Effector memory CD8-positive, alpha-beta T cell (primary cell): Measurements from ENCODE around the gene ULBP1.
"Not testable (repeated sequence)": the region's sequence is repeated elsewhere in the genome, so short reads cannot be mapped to it uniquely, and the experiment has no call there.

Experiments used
- ATAC-seq: fragments of 150-1000 bp; cut with Tn5 transposase; replicated peaks from 2 replicates; pipeline ENCODE4 v1.10.0; 2021; ENCODE audit warnings: mild to moderate bottlenecking, moderate library complexity
- DNase-seq, 3 experiments: peaks; one replicate each; pipeline ENCODE4 v3.0.0; 2021
- H3K27ac Mint-ChIP-seq, 2 donors: one replicate each; pipeline ENCODE4 v1.8.0; 2022; ENCODE audit warnings: mild to moderate bottlenecking in 2 of 2, mixed read lengths in 2 of 2, moderate library complexity in 2 of 2
- H3K27me3 Mint-ChIP-seq, 2 donors: one replicate each; pipeline ENCODE4 v1.8.0; 2022; ENCODE audit warnings: mixed read lengths in 2 of 2
- H3K36me3 Mint-ChIP-seq: one replicate; pipeline ENCODE4 v1.8.0; 2022; ENCODE audit warnings: mild to moderate bottlenecking, moderate library complexity, mixed read lengths; ENCODE audit not compliant: insufficient read depth
- H3K4me1 Mint-ChIP-seq, 2 donors: one replicate each; pipeline ENCODE4 v1.8.0; 2022; ENCODE audit warnings: low read depth in 2 of 2, mixed read lengths in 2 of 2
- H3K4me3 Mint-ChIP-seq, 2 donors: one replicate each; pipeline ENCODE4 v1.8.0; 2022; ENCODE audit warnings: mild to moderate bottlenecking in 2 of 2, mixed read lengths in 2 of 2, moderate library complexity in 2 of 2
- H3K9me3 Mint-ChIP-seq, 2 donors: one replicate each; pipeline ENCODE4 v1.8.0; 2022; ENCODE audit warnings: mixed read lengths in 2 of 2

Gene ULBP1

GRCh38 chr6:149924933-149925252 is 38.9 kb upstream of the ULBP1 start:
- ATAC-seq = no peak
- no peak overlapping the region for H3K27ac Mint-ChIP-seq
- H3K4me3 Mint-ChIP-seq = no peak overlapping the region

GRCh38 chr6:149925253-149925973 is 38.3 kb upstream of the ULBP1 start:
- Mint-ChIP-seq H3K4me3 (peak overlapping the region; percentile 19 to 51), H3K4me1 (peaks cover 15 to 22% of the 10 kb centered on the region in 2 donors), H3K9me3 (no peaks in the 10 kb centered on the region), H3K36me3 (peaks cover 5% of the 10 kb centered on the region), H3K27me3 (peaks cover 95 to 100% of the 10 kb centered on the region in 2 donors), H3K27ac (no peak overlapping the region)
- no peak for ATAC-seq
- DNase-seq = no peak

More at GRCh38 chr6:149924933-149925252, 38.9 kb upstream of the ULBP1 start:
- peaks cover 95 to 100% of the 10 kb centered on the region in 2 donors for H3K27me3 Mint-ChIP-seq
- no peaks in the 10 kb centered on the region for H3K9me3 Mint-ChIP-seq
- no peak for DNase-seq
- peaks cover 5% of the 10 kb centered on the region for H3K36me3 Mint-ChIP-seq
- peaks cover 15 to 22% of the 10 kb centered on the region in 2 donors for H3K4me1 Mint-ChIP-seq

GRCh38 chr6:149925974-149926777 is 37.6 kb upstream of the ULBP1 start:
- Mint-ChIP-seq H3K4me1 (peaks cover 15 to 22% of the 10 kb centered on the region in 2 donors), H3K27me3 (peaks cover 95 to 100% of the 10 kb centered on the region in 2 donors), H3K36me3 (peaks cover 5% of the 10 kb centered on the region), H3K27ac (no peak overlapping the region), H3K4me3 (peak overlapping the region in 1 of 2 donors; percentile 51), H3K9me3 (no peaks in the 10 kb centered on the region)
- ATAC-seq = peak; percentile 63
- peak; percentile 49 to 65 (median 58) for DNase-seq

DNA sequence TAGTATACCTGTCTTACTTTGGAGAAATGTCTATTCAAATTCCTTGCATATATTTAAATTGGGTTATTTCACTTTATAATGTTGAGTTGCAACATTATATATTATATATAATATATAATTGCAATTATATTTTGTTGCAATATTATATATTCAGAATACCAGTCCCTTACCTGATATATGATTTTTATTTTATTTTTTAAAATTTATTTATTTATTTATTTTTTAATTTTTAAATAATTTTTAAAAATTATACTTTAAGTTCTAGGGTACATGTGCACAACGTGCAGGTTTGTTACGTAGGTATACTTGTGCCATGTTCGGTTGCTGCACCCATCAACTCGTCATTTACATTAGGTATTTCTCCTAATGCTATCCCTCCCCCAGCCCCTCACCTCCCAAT is 36.7 kb upstream of the ULBP1 start:
- not testable (repeated sequence) for H3K27ac Mint-ChIP-seq, H3K9me3 Mint-ChIP-seq, H3K36me3 Mint-ChIP-seq, DNase-seq, ATAC-seq, H3K4me3 Mint-ChIP-seq
- Mint-ChIP-seq H3K4me1 (peaks cover 15 to 19% of the 10 kb centered on the region in 2 donors), H3K27me3 (peaks cover 95 to 100% of the 10 kb centered on the region in 2 donors)

DNA sequence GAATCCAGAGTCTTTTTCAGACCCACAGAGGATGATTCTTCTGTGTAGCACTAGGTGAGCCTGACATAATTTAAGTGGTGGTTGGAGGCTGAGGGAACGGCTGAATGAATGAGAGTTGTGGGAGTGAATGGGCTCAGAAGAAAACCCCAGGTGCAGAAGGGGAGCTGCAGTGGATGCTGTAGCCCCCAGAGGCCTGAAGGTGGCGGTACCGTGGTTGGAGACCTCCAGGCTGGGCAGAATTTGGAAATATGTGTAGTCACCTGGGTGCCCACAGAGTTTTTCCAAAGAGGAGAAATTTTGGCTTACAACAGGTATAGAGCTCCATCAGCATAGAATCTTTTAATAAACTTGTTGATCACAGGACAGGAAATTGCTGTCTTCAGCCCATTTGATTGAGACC is 34.3 kb upstream of the ULBP1 start:
- Mint-ChIP-seq H3K36me3 (peaks cover 9% of the 10 kb centered on the region), H3K4me3 (no peak overlapping the region), H3K9me3 (no peaks in the 10 kb centered on the region), H3K4me1 (peaks cover 3 to 7% of the 10 kb centered on the region in 2 donors), H3K27me3 (peaks cover 91 to 100% of the 10 kb centered on the region in 2 donors), H3K27ac (no peak overlapping the region)
- ATAC-seq (no peak), DNase-seq (no peak)

DNA sequence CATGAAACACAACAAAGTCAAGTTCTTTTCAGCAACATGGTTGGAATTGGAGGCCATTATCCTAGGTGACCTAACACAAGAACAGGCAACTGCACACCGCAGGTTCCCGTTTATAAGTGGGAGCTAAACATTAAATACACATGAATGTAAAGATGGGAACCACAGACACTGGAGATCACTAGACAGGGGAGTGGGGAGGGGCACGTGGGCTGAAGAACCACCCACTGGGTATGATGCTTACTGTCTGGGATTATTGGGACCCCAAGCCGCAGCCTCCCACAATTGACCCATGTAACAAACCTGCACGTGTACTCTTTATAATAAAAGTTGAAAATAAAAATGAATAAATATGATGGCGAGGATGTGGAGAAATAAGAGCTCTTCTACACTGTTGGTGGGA is 32.2 kb upstream of the ULBP1 start:
- ATAC-seq (no peak), DNase-seq (no peak)
- H3K4me1 Mint-ChIP-seq = peaks cover 0 to 3% of the 10 kb centered on the region in 2 donors
- no peak overlapping the region for H3K4me3 Mint-ChIP-seq
- H3K36me3 Mint-ChIP-seq = peaks cover 9% of the 10 kb centered on the region
- H3K27me3 Mint-ChIP-seq = peaks cover 91 to 100% of the 10 kb centered on the region in 2 donors
- H3K9me3 Mint-ChIP-seq = no peaks in the 10 kb centered on the region
- no peak overlapping the region for H3K27ac Mint-ChIP-seq

GRCh38 chr6:149933036-149933435 is 30.7 kb upstream of the ULBP1 start:
- H3K4me3 Mint-ChIP-seq = no peak overlapping the region
- H3K9me3 Mint-ChIP-seq = no peaks in the 10 kb centered on the region
- H3K27me3 Mint-ChIP-seq = peaks cover 94 to 100% of the 10 kb centered on the region in 2 donors
- peaks cover 15% of the 10 kb centered on the region for H3K36me3 Mint-ChIP-seq
- peaks cover 0 to 3% of the 10 kb centered on the region in 2 donors for H3K4me1 Mint-ChIP-seq
- DNase-seq (no peak), ATAC-seq (no peak)
- H3K27ac Mint-ChIP-seq = no peak overlapping the region

GRCh38 chr6:149933461-149933860 is 30.3 kb upstream of the ULBP1 start:
- no peaks in the 10 kb centered on the region for H3K9me3 Mint-ChIP-seq
- DNase-seq (no peak), ATAC-seq (no peak)
- peaks cover 4 to 7% of the 10 kb centered on the region in 2 donors for H3K4me1 Mint-ChIP-seq
- H3K4me3 Mint-ChIP-seq = no peak overlapping the region
- H3K36me3 Mint-ChIP-seq = peaks cover 19% of the 10 kb centered on the region
- H3K27me3 Mint-ChIP-seq = peaks cover 94 to 100% of the 10 kb centered on the region in 2 donors
- no peak overlapping the region for H3K27ac Mint-ChIP-seq

DNA sequence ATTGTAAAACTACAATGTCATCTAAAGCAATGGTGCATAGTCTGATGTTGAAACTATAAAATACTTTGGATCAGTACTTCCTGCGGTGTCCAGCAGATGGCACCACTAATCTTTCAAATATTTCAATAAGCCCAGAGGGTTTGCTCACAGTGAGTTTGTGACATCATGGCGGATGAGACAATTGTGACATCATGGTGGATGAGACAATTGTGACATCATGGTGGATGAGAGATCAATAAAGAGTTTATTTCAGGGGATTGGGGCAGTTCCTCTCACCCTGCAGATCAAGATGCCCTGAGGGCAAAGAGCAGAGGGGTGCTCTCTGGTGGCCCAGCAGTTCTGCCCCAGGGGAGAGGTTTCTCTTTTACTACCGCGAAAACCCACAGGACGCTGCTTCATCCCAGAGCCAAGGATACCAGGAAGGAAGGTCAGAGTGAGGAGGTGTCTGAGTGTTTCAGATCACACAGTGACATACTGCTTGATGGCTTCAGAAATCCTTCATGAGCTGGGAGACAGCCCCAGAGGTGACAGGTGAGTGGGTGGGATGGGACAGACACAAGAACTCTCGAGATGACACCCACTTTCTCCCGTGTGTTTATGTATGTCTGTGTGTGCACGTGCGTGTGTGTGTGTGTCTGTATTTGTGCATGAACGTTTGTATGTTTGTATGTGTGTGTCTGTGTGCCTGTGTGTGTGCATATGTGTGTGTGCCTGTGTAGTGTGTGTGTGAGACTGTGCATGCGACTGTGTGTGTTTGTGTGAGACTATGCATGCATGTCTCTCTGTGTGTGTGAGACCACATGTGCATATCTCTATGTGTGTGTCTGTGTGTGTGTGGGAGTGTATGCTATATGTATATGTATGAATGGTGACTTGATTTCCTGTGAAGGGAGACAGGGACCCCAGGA is 29.2 kb upstream of the ULBP1 start:
- Mint-ChIP-seq H3K4me3 (no peak overlapping the region), H3K4me1 (peaks cover 12 to 15% of the 10 kb centered on the region in 2 donors), H3K36me3 (peaks cover 22% of the 10 kb centered on the region), H3K27ac (peak overlapping the region in 1 of 2 donors; percentile 47), H3K27me3 (peaks cover 94 to 100% of the 10 kb centered on the region in 2 donors), H3K9me3 (no peaks in the 10 kb centered on the region)
- ATAC-seq (peak; percentile 34), DNase-seq (peak; percentile 70 to 82 (median 73))

GRCh38 chr6:149935246-149935645 is 28.5 kb upstream of the ULBP1 start:
- DNase-seq (no peak), ATAC-seq (no peak)
- Mint-ChIP-seq H3K27me3 (peaks cover 92 to 100% of the 10 kb centered on the region in 2 donors), H3K9me3 (no peaks in the 10 kb centered on the region), H3K36me3 (peaks cover 22% of the 10 kb centered on the region), H3K27ac (no peak overlapping the region), H3K4me3 (no peak overlapping the region), H3K4me1 (peaks cover 12 to 15% of the 10 kb centered on the region in 2 donors)

DNA sequence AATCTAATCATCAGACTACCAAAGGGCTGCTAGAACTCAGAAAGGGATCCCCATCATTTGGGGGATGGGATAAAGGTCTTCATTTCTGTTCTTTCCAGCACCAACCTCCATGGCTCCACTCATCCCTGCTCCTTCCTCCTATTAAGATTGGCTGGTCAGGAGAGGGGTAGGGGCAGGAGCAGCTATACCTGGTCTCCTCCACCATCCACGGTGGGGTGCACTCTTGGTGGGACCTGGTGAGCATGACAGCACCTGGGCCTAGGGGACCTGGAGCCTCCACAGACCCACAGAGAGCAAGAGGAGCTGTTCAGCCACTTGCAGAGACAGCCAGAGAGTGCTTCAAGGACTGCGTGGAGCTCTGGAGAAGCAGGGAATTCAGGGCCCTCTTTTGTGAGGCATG is 28.1 kb upstream of the ULBP1 start:
- no peak for DNase-seq
- H3K27ac Mint-ChIP-seq = no peak overlapping the region
- no peak overlapping the region for H3K4me3 Mint-ChIP-seq
- no peak for ATAC-seq
- peaks cover 12 to 18% of the 10 kb centered on the region in 2 donors for H3K4me1 Mint-ChIP-seq
- H3K27me3 Mint-ChIP-seq = peaks cover 91 to 100% of the 10 kb centered on the region in 2 donors
- H3K9me3 Mint-ChIP-seq = no peaks in the 10 kb centered on the region
- peaks cover 22% of the 10 kb centered on the region for H3K36me3 Mint-ChIP-seq

GRCh38 chr6:149936743-149937142 is 27.0 kb upstream of the ULBP1 start:
- H3K27ac Mint-ChIP-seq = no peak overlapping the region
- peaks cover 81 to 90% of the 10 kb centered on the region in 2 donors for H3K27me3 Mint-ChIP-seq
- peaks cover 15 to 24% of the 10 kb centered on the region in 2 donors for H3K4me1 Mint-ChIP-seq

GRCh38 chr6:149938013-149938570 is 25.7 kb upstream of the ULBP1 start:
- Mint-ChIP-seq H3K4me1 (peaks cover 24 to 32% of the 10 kb centered on the region in 2 donors), H3K36me3 (peaks cover 34% of the 10 kb centered on the region), H3K27me3 (peaks cover 71 to 76% of the 10 kb centered on the region in 2 donors), H3K4me3 (peak overlapping the region; percentile 76 to 85), H3K27ac (peak overlapping the region; percentile 87 to 97)
- ATAC-seq = peak; percentile 16
- not testable (repeated sequence) for H3K9me3 Mint-ChIP-seq, DNase-seq

More at GRCh38 chr6:149936743-149937142, 27.0 kb upstream of the ULBP1 start:
- no peak for DNase-seq
- Mint-ChIP-seq H3K9me3 (no peaks in the 10 kb centered on the region), H3K4me3 (no peak overlapping the region), H3K36me3 (peaks cover 25% of the 10 kb centered on the region)
- ATAC-seq = no peak
